DOHH2 (cell line): Measurements from ENCODE around the gene DNAH11.

Experiments
- CTCF ChIP-seq: fragments of 200-600 bp; sonication (generic); IDR thresholded peaks from one replicate; pipeline ENCODE4 v1.5.1; 2014; ENCODE audit warnings: antibody characterized with exemption, mild to moderate bottlenecking, low read depth, low read length; ENCODE audit not compliant: poor library complexity, severe bottlenecking
- EZH2phosphoT487 ChIP-seq: fragments of 200-600 bp; sonication (generic); IDR thresholded peaks from 2 replicates; pipeline ENCODE4 v1.6.1; 2017; ENCODE audit warnings: borderline replicate concordance, mild to moderate bottlenecking, antibody characterized with exemption, low read length, moderate library complexity, mixed read lengths

GRCh38 chr7:21922605-21923004 lies 379.8 kb downstream of the DNAH11 start:
- TF ChIP-seq CTCF = no peak
- no peak for TF ChIP-seq EZH2phosphoT487
